DOHH2 (cell line): ENCODE data around the gene VAC14.

Experiments used
- CTCF ChIP-seq: fragments of 200-600 bp; sonication (generic); IDR thresholded peaks from one replicate; pipeline ENCODE4 v1.5.1; 2014; ENCODE audit warnings: antibody characterized with exemption, mild to moderate bottlenecking, low read depth, low read length; ENCODE audit not compliant: poor library complexity, severe bottlenecking
- EZH2phosphoT487 ChIP-seq: fragments of 200-600 bp; sonication (generic); IDR thresholded peaks from 2 replicates; pipeline ENCODE4 v1.6.1; 2017; ENCODE audit warnings: borderline replicate concordance, mild to moderate bottlenecking, antibody characterized with exemption, low read length, moderate library complexity, mixed read lengths

DNA sequence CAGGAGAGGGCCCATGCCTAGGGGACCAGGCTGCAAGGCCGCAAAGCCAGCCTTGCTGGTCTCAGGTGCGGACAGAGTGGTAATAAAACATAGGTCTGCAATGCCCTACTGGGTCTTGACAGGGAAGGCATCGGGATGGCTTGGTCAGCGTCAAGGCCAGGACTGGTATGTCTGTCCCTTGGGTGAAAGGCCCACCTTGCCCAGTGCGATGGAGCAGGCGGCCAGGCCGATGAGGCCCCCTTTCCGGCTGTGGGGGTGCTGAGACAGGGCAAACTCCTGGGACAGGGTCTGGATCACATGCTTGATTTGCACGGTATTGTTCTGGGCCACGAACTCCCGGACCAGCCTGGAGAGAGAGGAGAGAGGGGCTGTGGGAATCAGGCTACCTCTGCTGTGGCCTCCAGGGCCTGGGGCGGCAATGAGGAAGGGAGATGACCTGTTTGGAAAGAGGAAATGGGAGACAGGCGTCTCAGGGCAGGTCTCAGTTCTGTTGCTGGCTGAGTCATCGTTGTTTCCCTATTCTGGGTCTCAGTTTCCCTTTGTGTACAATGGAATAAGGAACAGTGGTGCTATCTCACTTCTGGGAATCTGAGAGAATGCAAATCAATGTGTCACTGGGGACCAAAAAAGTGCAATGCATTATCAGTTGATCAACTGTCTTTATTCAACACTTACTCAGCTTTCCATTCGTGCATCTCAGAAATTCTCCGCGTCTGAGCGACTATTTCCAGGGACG lies 14.8 kb downstream of the VAC14 start:
- TF ChIP-seq CTCF (no peak), EZH2phosphoT487 (no peak)
